CD4-positive, alpha-beta T cell (primary cell): ENCODE measurements around the gene TNFAIP8L2. TPM values are rescaled to one million over a fixed set of nuclear protein-coding genes. Genes with fewer than 3 reads are reported as not detected.
A peak's percentile ranks its signal among the peaks of the same experiment; 100 is the strongest.

Source experiments
- ATAC-seq: fragments of 200-7000 bp; cut with Tn5 transposase; one replicate; pipeline ENCODE4 v1.10.0; 2022; ENCODE audit warnings: mild to moderate bottlenecking; ENCODE audit not compliant: poor library complexity
- CTCF ChIA-PET: fragments of 350-600 bp; sonication (Branson Sonifier 250); formaldehyde crosslinking; loops from one replicate; lab custom pipeline; 2021; ENCODE audit warnings: antibody characterized with exemption, inconsistent platforms; lab: Charles Lee
- POLR2A ChIA-PET: fragments of 350-600 bp; sonication (Branson Sonifier 250); formaldehyde crosslinking; loops from one replicate; lab custom pipeline; 2021; ENCODE audit warnings: antibody characterized with exemption, inconsistent platforms; lab: Charles Lee
- DNase-seq, 14 experiments: peaks; one replicate each; pipeline ENCODE4 v3.0.0-alpha.2; 2013 to 2020; ENCODE audit warnings: mixed read lengths in 2 of 14
- H3K27ac ChIP-seq, 2 donors: one replicate each; pipeline versions ENCODE4 v1.5.1 to v1.7.0; 2013; ENCODE audit warnings: low read length in 2 of 2, low read depth in 1 of 2, mild to moderate bottlenecking in 1 of 2
- H3K27me3 ChIP-seq, 2 experiments: 1 replicate in 1 of 2; 2 replicates in 1 of 2; pipeline versions ENCODE4 v1.6.1 to v1.7.0; 2013; ENCODE audit warnings: low read length in 2 of 2, control low read depth in 1 of 2, mild to moderate bottlenecking in 1 of 2, moderate library complexity in 1 of 2; ENCODE audit not compliant: insufficient read depth in 2 of 2, control insufficient read depth in 1 of 2
- H3K36me3 ChIP-seq: one replicate; pipeline ENCODE4 v1.6.1; 2013; ENCODE audit warnings: low read length, control low read depth; ENCODE audit not compliant: insufficient read depth
- H3K4me1 ChIP-seq: one replicate; pipeline ENCODE4 v1.6.1; 2013; ENCODE audit warnings: low read length, control low read depth; ENCODE audit not compliant: insufficient read depth
- H3K4me3 ChIP-seq: one replicate; pipeline ENCODE4 v1.5.1; 2013; ENCODE audit warnings: mild to moderate bottlenecking, low read length, moderate library complexity
- H3K9me3 ChIP-seq, 2 experiments: 1 replicate in 1 of 2; 2 replicates in 1 of 2; pipeline versions ENCODE4 v1.6.1 to v1.7.0; 2013; ENCODE audit warnings: low read length in 2 of 2, mild to moderate bottlenecking in 2 of 2, control low read depth in 1 of 2, moderate library complexity in 1 of 2; ENCODE audit not compliant: control insufficient read depth in 1 of 2, insufficient read depth in 1 of 2
- H3K27ac Mint-ChIP-seq: one replicate; pipeline ENCODE4 v1.8.0; 2020; ENCODE audit warnings: mixed read lengths
- H3K27me3 Mint-ChIP-seq: one replicate; pipeline ENCODE4 v1.8.0; 2021; ENCODE audit warnings: mixed read lengths
- H3K36me3 Mint-ChIP-seq: one replicate; pipeline ENCODE4 v1.8.0; 2021; ENCODE audit warnings: low read depth, mixed read lengths
- H3K4me1 Mint-ChIP-seq: one replicate; pipeline ENCODE4 v1.8.0; 2021; ENCODE audit warnings: low read depth, mixed read lengths
- H3K4me3 Mint-ChIP-seq: one replicate; pipeline ENCODE4 v1.8.0; 2020; ENCODE audit warnings: mild to moderate bottlenecking, mixed read lengths
- H3K9me3 Mint-ChIP-seq: one replicate; pipeline ENCODE4 v1.8.0; 2020; ENCODE audit warnings: mixed read lengths
- CTCF ChIP-seq: fragments of 200-600 bp; IDR thresholded peaks from one replicate; pipeline ENCODE4 v1.8.0; 2022; ENCODE audit warnings: antibody characterized with exemption, mild to moderate bottlenecking
- intact Hi-C, 2 experiments: fragments of 100-400 bp; cut with DNase I in 1 of 2; cut with micrococcal nuclease in 1 of 2; formaldehyde crosslinking; loops; one replicate each; pipeline versions ENCODE4 v1.15.1 to v1.9.0; 2023 to 2025; cut with DNase I, micrococcal nuclease
- total RNA-seq, 174 experiments: library from RNA in 2 of 174; stranded (reverse) in 2 of 174; gene quantifications; one replicate each; pipeline ENCODE4 v1.2.3 and lab custom pipeline; 2021 to 2026

TNFAIP8L2 gene
- total RNA-seq, 2 experiments from 2014 or later = 0.70 to 0.74 TPM

GRCh38 chr1:151164732-151165280, 8.4 kb downstream of the TNFAIP8L2 start:
- Histone ChIP-seq H3K36me3 (peaks cover 40% of the 10 kb centered on the region), H3K27ac (peak overlapping the region in 1 of 2 donors; percentile 36), H3K27me3 (no peaks in the 10 kb centered on the region), H3K9me3 (no peaks in the 10 kb centered on the region), H3K4me1 (peaks cover 44% of the 10 kb centered on the region), H3K4me3 (peak overlapping the region; percentile 76)
- ChIA-PET CTCF (interaction anchor here (0.9 to 1.0 kb wide), 2 partner anchors 39 to 116 kb away, joined by 3 to 4 read pairs; no protein-coding TSS in a partner anchor), POLR2A (interaction anchor here (0.8 to 3.6 kb wide), 6 partner anchors 8 to 929 kb away, joined by 3 to 51 read pairs (median 4); partner anchors contain the start of gene TNFAIP8L2)
- Mint-ChIP-seq H3K36me3 (peaks cover 81% of the 10 kb centered on the region), H3K4me1 (peaks cover 63% of the 10 kb centered on the region), H3K9me3 (no peaks in the 10 kb centered on the region), H3K4me3 (peak overlapping the region; percentile 93), H3K27ac (peak overlapping the region; percentile 89), H3K27me3 (no peaks in the 10 kb centered on the region)
- intact Hi-C loops = no loop called here
- DNase-seq (peak in 1 of 14 experiments; percentile 40), ATAC-seq (no peak)
- TF ChIP-seq CTCF = no peak

GRCh38 chr1:151165281-151165737, 8.9 kb downstream of the TNFAIP8L2 start:
- CTCF ChIA-PET = interaction anchor here (0.9 to 1.0 kb wide), 2 partner anchors 39 to 116 kb away, joined by 3 to 4 read pairs; no protein-coding TSS in a partner anchor
- Histone ChIP-seq H3K4me1 (peaks cover 40% of the 10 kb centered on the region), H3K27ac (peak overlapping the region; percentile 36 to 42), H3K4me3 (peak overlapping the region; percentile 76), H3K36me3 (peaks cover 44% of the 10 kb centered on the region), H3K27me3 (no peaks in the 10 kb centered on the region), H3K9me3 (no peaks in the 10 kb centered on the region)
- no peaks in the 10 kb centered on the region for H3K27me3 Mint-ChIP-seq
- ATAC-seq (peak; percentile 4), DNase-seq (no peak)
- H3K9me3 Mint-ChIP-seq = no peaks in the 10 kb centered on the region
- H3K36me3 Mint-ChIP-seq = peaks cover 81% of the 10 kb centered on the region
- intact Hi-C loops = no loop called here
- H3K4me1 Mint-ChIP-seq = peaks cover 58% of the 10 kb centered on the region
- H3K4me3 Mint-ChIP-seq = peak overlapping the region; percentile 93
- POLR2A ChIA-PET = interaction anchor here (0.8 to 3.6 kb wide), 6 partner anchors 8 to 930 kb away, joined by 3 to 51 read pairs (median 4); partner anchors contain the start of gene TNFAIP8L2
- TF ChIP-seq CTCF = no peak
- H3K27ac Mint-ChIP-seq = peak overlapping the region; percentile 89

GRCh38 chr1:151165738-151166504, 9.5 kb downstream of the TNFAIP8L2 start, which contains the start of the genes LYSMD1 and SCNM1:
Gene LYSMD1 (minus strand): TSS chr1:151165902. CDS start chr1:151165258, 644 bp downstream.
Gene SCNM1 (plus strand): TSS chr1:151166144. CDS start chr1:151166153, 9 bp downstream.
- Mint-ChIP-seq H3K27me3 (no peaks in the 10 kb centered on the region), H3K4me3 (peak within 1 kb of the TSS; percentile 93), H3K36me3 (peaks cover 81% of the 10 kb centered on the region), H3K9me3 (no peaks in the 10 kb centered on the region), H3K27ac (peak within 1 kb of the TSS; percentile 89), H3K4me1 (peaks cover 52% of the 10 kb centered on the region)
- Histone ChIP-seq H3K27me3 (no peaks in the 10 kb centered on the region), H3K4me3 (peak within 1 kb of the TSS; percentile 76), H3K27ac (peak within 1 kb of the TSS; percentile 36 to 42), H3K9me3 (no peaks in the 10 kb centered on the region), H3K4me1 (peaks cover 33% of the 10 kb centered on the region), H3K36me3 (peaks cover 46% of the 10 kb centered on the region)
- CTCF ChIA-PET = interaction anchor here (1.0 to 1.3 kb wide), 2 partner anchors 86 to 115 kb away, joined by 4 read pairs; no protein-coding TSS in a partner anchor
- intact Hi-C loops = loop anchor here in 1 of 2 experiments (2.0 kb wide), 1 partner anchor 233 kb away; the partner anchor contains the start of gene PSMB4
- peak; percentile 91 to 99 (median 94) for DNase-seq
- no peak for TF ChIP-seq CTCF
- peak; percentile 97 for ATAC-seq
- POLR2A ChIA-PET = interaction anchor here (0.6 to 3.6 kb wide), 14 partner anchors 9 to 930 kb away, joined by 3 to 51 read pairs (median 3); partner anchors contain the start of genes PIP5K1A, PSMB4, TMOD4 and TNFAIP8L2
